NCI-H82 treated with DMSO at 0.1 percent for 48 hours (cell line): ENCODE data around the gene TOP2B.
A peak's percentile ranks its signal among the peaks of the same experiment; 100 is the strongest.

ENCODE experiments used
- DNase-seq: peaks from one replicate; lab custom pipeline; 2025; ENCODE audit not compliant: unreplicated experiment; lab: John Stamatoyannopoulos, UW

Gene TOP2B

GRCh38 chr3:25664812-25665314 lies at the start of gene TOP2B:
Gene TOP2B, minus strand, starts transcription at chr3:25664907. Its CDS starts 610 bp downstream, at chr3:25664297.
- DNase-seq, result peak; percentile 72

- DNase-seq, result no peak
These were observed 48.8 kb upstream of the TOP2B start for GRCh38 chr3:25713341-25713985.

- DNase-seq, result no peak
These were observed 46.4 kb upstream of the TOP2B start for GRCh38 chr3:25711090-25711489.

- DNase-seq, result no peak
These were observed 43.3 kb upstream of the TOP2B start for GRCh38 chr3:25708036-25708435.

GRCh38 chr3:25707268-25707926 lies 42.7 kb upstream of the TOP2B start:
- DNase-seq, result no peak

- DNase-seq, result no peak
These were observed 41.5 kb upstream of the TOP2B start for GRCh38 chr3:25706213-25706612.

- DNase-seq, result no peak
These were observed 32.8 kb upstream of the TOP2B start for GRCh38 chr3:25697553-25697952.

GRCh38 chr3:25695731-25696420 lies 31.2 kb upstream of the TOP2B start:
- no peak for DNase-seq

- no peak for DNase-seq
These were observed 28.5 kb upstream of the TOP2B start for GRCh38 chr3:25693238-25693637.

- no peak for DNase-seq
These were observed 27.6 kb upstream of the TOP2B start for GRCh38 chr3:25692341-25692740.

- no peak for DNase-seq
These were observed 26.2 kb upstream of the TOP2B start for GRCh38 chr3:25690768-25691533.

GRCh38 chr3:25689226-25689625 lies 24.5 kb upstream of the TOP2B start:
- no peak for DNase-seq

- no peak for DNase-seq
These were observed 23.0 kb upstream of the TOP2B start for GRCh38 chr3:25687742-25688141.

- DNase-seq, result no peak
These were observed 22.1 kb upstream of the TOP2B start for GRCh38 chr3:25686766-25687165.

- DNase-seq, result no peak
These were observed 19.2 kb upstream of the TOP2B start for GRCh38 chr3:25683882-25684281.

- no peak for DNase-seq
These were observed 18.7 kb upstream of the TOP2B start for GRCh38 chr3:25683410-25683809.

GRCh38 chr3:25679642-25680302 lies 15.1 kb upstream of the TOP2B start:
- DNase-seq, result no peak

GRCh38 chr3:25679166-25679565 lies 14.5 kb upstream of the TOP2B start:
- no peak for DNase-seq

GRCh38 chr3:25678581-25678980 lies 13.9 kb upstream of the TOP2B start:
- no peak for DNase-seq

GRCh38 chr3:25677121-25677520 lies 12.4 kb upstream of the TOP2B start:
- DNase-seq, result no peak

GRCh38 chr3:25674670-25675069 lies 10.0 kb upstream of the TOP2B start:
- DNase-seq, result no peak
